Testis (tissue), 3 donors: ENCODE results near the gene PPP1R12A. TPM values are rescaled to one million over a fixed set of nuclear protein-coding genes. Genes with fewer than 3 reads are reported as not detected.

Experiments used
- DNase-seq: peaks from one replicate; pipeline ENCODE4 v3.0.0-alpha.2; 2019
- H3K27ac ChIP-seq, 2 donors: fragments of 200-600 bp; sonication (generic); one replicate each; pipeline ENCODE4 v1.5.1; 2019
- H3K27me3 ChIP-seq: fragments of 200-600 bp; sonication (generic); one replicate; pipeline ENCODE4 v1.5.1; 2019
- H3K36me3 ChIP-seq: fragments of 200-600 bp; sonication (generic); one replicate; pipeline ENCODE4 v1.5.1; 2017; ENCODE audit warnings: low read depth; ENCODE audit errors: missing control alignments
- H3K4me1 ChIP-seq: fragments of 200-600 bp; sonication (generic); one replicate; pipeline ENCODE4 v1.5.1; 2019
- H3K4me3 ChIP-seq, 2 donors: fragments of 200-600 bp; sonication (generic); one replicate each; pipeline ENCODE4 v1.5.1; 2017 to 2019
- H3K9me3 ChIP-seq: fragments of 200-600 bp; sonication (generic); one replicate; pipeline ENCODE4 v1.5.1; 2017
- POLR2A ChIP-seq: fragments of 450-650 bp; IDR thresholded peaks from one replicate; pipeline ENCODE4 v1.6.1; 2017; ENCODE audit warnings: antibody characterized with exemption, mild to moderate bottlenecking, moderate library complexity
- WGBS, 2 donors: methylation state at CpG; one replicate each; pipeline ENCODE4 v1.1.5; 2018; 5-methylcytosine and 5-hydroxymethylcytosine counted together
- intact Hi-C: fragments of 100-400 bp; cut with DNase I; formaldehyde crosslinking; loops from one replicate; pipeline ENCODE4 v1.15.1; 2023; ENCODE audit warnings: low total_unique reads
- polyA plus RNA-seq: library from polyadenylated mRNA; stranded (reverse); fragments of 350-450 nt; fragmentation: Illumina TruSeq; extraction: RNeasy Lipid Tissue Mini Kit (QIAGEN cat#74804); gene quantifications from one replicate; pipeline ENCODE4 v1.2.3, GENCODE V29; 2014; ENCODE audit warnings: low read depth, low replicate concordance; ENCODE audit not compliant: insufficient read depth
- total RNA-seq, 2 donors: library from RNA; depleted of rRNA; stranded (reverse); fragments of >200 nt; gene quantifications; one replicate each; pipeline ENCODE4 v1.2.3, GENCODE V29; 2016
- TF ChIP-seq, protein P1 (sequence below), 3 experiments: fragments of 450-650 bp in 2 of 3; fragments of 200-600 bp in 1 of 3; sonication (generic) in 1 of 3; IDR thresholded peaks; one replicate each; pipeline ENCODE4 v1.5.1; 2016 to 2019; ENCODE audit warnings: antibody characterized with exemption in 3 of 3, mild to moderate bottlenecking in 2 of 3, moderate library complexity in 1 of 3

The PPP1R12A gene
- total and polyA plus RNA-seq, 3 donors from 2014 or later, result 22.4 to 119 (median 113) TPM

DNA sequence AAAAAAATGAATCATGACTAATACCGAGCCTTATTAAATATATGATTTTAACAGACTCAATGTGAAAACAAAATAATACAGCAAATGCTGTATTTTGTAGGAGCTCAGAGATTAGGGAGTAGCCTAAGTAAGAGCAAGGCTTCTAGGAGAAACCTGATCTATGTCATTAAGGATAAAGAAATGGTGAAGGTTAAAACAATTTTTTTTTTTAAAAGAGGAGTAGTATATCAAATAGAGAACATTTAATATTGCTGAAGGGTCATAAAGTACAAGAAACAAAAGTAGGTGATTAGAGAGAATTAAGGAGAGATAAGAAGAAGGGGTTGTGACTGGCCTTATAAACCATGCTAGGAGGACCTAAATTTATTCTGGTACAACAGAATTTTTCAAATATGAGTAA is 39.1 kb downstream of the PPP1R12A start:
- Histone ChIP-seq H3K9me3 (no peaks in the 10 kb centered on the region), H3K4me1 (peaks cover 10% of the 10 kb centered on the region), H3K27me3 (no peaks in the 10 kb centered on the region), H3K27ac (no peak overlapping the region), H3K4me3 (no peak overlapping the region), H3K36me3 (no peaks in the 10 kb centered on the region)
- WGBS, 2 donors, result 41 to 64% methylated on average over 1 of the region's 1 CpG
- DNase-seq, result no peak
- intact Hi-C loops, result no loop called here
- TF ChIP-seq POLR2A, result no peak
- TF ChIP-seq, protein P1, sequence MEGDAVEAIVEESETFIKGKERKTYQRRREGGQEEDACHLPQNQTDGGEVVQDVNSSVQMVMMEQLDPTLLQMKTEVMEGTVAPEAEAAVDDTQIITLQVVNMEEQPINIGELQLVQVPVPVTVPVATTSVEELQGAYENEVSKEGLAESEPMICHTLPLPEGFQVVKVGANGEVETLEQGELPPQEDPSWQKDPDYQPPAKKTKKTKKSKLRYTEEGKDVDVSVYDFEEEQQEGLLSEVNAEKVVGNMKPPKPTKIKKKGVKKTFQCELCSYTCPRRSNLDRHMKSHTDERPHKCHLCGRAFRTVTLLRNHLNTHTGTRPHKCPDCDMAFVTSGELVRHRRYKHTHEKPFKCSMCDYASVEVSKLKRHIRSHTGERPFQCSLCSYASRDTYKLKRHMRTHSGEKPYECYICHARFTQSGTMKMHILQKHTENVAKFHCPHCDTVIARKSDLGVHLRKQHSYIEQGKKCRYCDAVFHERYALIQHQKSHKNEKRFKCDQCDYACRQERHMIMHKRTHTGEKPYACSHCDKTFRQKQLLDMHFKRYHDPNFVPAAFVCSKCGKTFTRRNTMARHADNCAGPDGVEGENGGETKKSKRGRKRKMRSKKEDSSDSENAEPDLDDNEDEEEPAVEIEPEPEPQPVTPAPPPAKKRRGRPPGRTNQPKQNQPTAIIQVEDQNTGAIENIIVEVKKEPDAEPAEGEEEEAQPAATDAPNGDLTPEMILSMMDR (IDR thresholded peaks at IDR 0.05), result no peak

DNA sequence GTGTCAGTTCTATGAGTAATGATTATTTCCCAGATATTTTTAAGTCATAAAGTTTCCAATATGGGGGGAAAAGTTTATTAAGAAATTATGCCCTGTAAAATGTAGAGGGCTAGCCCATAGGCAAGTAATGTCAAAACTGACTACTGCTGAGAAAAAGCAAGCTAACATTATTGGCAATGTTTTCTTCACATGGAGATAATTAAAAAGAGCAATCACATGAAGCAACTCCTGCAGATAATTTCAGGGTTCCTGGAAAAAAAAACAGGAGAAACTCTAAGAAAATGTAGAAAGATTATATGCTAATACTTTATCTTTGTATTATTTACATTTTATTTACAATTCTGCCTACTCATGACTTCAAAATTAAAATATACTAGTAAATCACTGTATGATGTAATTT is 39.8 kb downstream of the PPP1R12A start:
- H3K36me3 ChIP-seq, result no peaks in the 10 kb centered on the region
- no peaks in the 10 kb centered on the region for H3K27me3 ChIP-seq
- H3K4me3 ChIP-seq, result no peak overlapping the region
- intact Hi-C loops, result no loop called here
- TF ChIP-seq, protein P1 (IDR thresholded peaks at IDR 0.05), result no peak
- no peak for TF ChIP-seq POLR2A
- H3K9me3 ChIP-seq, result no peaks in the 10 kb centered on the region
- H3K4me1 ChIP-seq, result peaks cover 7% of the 10 kb centered on the region
- DNase-seq, result no peak
- no peak overlapping the region for H3K27ac ChIP-seq

DNA sequence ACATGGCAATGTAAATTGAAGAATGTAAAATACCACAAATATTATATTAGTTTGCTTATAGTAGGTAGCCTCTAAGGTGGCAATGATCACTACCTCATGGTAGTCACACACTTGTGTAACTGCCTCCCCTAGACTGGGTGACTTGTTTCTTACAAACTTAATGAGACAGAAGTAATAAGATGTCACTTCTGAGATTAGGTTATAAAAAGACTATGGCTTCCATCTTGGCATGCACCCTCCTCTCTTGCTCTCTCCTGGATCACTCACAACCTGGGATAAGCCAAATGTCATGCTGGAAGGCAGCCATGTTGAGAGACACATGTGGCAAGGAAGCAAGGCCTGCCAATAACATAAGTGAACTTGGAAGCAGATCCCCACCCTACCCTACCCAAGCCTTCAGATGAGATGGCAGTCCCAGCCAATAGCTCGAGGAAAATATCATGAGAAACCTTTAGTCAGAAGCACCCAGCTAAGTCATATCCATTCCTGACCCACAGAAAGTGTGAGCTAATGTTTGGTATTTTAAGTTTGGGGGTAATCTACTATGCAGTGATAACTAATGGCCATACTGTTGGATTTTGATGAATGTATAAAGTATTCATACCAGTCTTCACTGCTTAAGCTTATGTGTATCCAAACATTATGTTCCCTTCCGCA is 43.3 kb downstream of the PPP1R12A start:
- intact Hi-C loops, result no loop called here
- peaks cover 16% of the 10 kb centered on the region for H3K4me1 ChIP-seq
- no peak for TF ChIP-seq POLR2A
- TF ChIP-seq, protein P1 (IDR thresholded peaks at IDR 0.05), result no peak
- 96% methylated on average over 2 of the region's 2 CpGs for WGBS, 2 donors
- DNase-seq, result no peak
- no peak overlapping the region for H3K27ac ChIP-seq
- no peaks in the 10 kb centered on the region for H3K27me3 ChIP-seq
- no peak overlapping the region for H3K4me3 ChIP-seq
- H3K36me3 ChIP-seq, result no peaks in the 10 kb centered on the region
- no peaks in the 10 kb centered on the region for H3K9me3 ChIP-seq

DNA sequence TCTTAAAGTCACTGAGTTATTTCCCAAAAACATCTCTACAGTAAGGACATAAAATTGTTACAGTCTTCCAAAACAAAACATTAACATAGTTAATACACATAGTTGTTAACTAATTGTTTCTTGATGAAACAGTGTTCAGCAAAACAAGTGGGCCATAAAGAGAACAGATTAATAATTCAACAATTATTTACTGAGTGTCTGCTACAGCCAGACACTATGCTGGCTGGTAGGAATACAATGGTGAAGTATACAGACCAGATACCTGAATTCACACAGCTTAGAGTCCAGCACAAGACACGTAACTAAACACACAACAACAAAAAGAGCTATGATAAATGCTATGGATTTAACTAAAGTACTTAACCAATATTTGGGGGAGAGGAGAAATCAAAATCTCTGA is 47.0 kb downstream of the PPP1R12A start:
- H3K4me1 ChIP-seq, result peaks cover 18% of the 10 kb centered on the region
- H3K27me3 ChIP-seq, result no peaks in the 10 kb centered on the region
- WGBS, 2 donors, result 81 to 85% methylated on average over 1 of the region's 1 CpG
- no peak for DNase-seq
- intact Hi-C loops, result no loop called here
- H3K9me3 ChIP-seq, result no peaks in the 10 kb centered on the region
- H3K36me3 ChIP-seq, result no peaks in the 10 kb centered on the region
- H3K27ac ChIP-seq, result no peak overlapping the region
- TF ChIP-seq, protein P1 (IDR thresholded peaks at IDR 0.05), result no peak
- no peak for TF ChIP-seq POLR2A
- H3K4me3 ChIP-seq, result no peak overlapping the region

DNA sequence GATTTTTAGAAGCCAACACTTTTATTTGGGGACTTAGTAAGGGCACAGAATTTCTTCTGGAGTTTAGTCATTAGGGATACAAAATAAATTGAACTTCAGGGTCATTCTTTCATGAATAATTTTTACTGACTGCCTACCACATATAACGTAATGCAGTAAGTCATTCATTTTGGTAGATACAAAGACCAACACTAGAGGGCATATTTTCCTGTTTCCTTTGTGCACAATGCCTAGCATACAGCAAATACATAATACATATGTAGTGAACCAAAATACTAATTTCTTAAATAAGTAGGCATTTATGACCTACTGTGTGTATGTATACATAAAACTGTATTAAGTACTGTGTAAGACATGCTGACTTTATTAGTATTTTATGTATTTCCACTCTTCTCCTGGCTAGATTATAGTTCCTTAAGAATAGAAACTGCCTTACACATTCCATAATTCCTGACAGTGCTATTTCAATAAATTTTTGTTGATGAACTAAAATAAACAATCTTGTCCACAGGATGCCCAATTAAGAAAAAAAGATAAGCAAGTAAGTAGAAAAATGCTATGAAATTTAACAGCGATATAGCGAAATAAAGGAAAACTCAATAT is 47.9 kb downstream of the PPP1R12A start:
- intact Hi-C loops, result no loop called here
- no peak for DNase-seq
- Histone ChIP-seq H3K9me3 (no peaks in the 10 kb centered on the region), H3K4me3 (no peak overlapping the region), H3K27ac (no peak overlapping the region), H3K4me1 (peaks cover 18% of the 10 kb centered on the region), H3K27me3 (no peaks in the 10 kb centered on the region), H3K36me3 (no peaks in the 10 kb centered on the region)
- TF ChIP-seq, protein P1 (IDR thresholded peaks at IDR 0.05), result peak in 1 of 3 experiments; percentile 30
- TF ChIP-seq POLR2A, result no peak
- WGBS, 2 donors, result 64 to 65% methylated on average over 3 of the region's 3 CpGs
